ENCODE data around the gene MACROD2.

Gene MACROD2

DNA sequence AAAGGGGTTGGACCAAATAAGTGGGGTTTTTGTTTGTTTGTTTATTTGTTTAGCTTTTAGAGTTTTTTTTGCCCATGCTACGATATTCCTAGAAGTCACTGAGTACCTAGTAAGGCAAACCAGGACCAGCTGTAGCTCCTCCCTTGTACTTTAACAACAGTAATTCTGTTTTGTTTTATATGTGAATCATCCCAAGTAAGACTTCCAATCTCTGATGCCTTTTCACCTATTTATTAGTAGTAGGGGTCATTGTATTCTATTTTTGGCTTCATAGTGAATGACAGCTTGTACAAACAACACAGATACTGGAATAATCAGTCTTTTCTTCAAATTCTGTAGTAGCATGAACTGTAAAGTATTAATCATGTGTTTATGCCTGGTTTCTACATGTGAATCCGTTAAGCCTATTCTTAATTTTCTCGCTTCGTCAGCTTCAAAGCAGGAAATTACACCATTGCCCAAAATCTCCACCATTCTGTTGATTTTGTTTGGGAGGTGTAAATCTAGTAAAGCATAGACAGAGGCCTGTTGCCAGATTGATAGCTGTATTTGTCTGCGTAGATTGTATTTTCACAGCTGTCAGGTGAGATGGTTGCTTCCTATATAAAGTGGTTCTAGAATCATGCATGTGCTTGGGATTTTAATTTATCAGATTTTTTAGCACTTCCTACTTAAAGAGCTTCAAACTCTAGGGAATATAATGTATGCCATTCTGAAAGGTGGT lies 493.6 kb downstream of the MACROD2 start:
- ATAC-seq = no peak

DNA sequence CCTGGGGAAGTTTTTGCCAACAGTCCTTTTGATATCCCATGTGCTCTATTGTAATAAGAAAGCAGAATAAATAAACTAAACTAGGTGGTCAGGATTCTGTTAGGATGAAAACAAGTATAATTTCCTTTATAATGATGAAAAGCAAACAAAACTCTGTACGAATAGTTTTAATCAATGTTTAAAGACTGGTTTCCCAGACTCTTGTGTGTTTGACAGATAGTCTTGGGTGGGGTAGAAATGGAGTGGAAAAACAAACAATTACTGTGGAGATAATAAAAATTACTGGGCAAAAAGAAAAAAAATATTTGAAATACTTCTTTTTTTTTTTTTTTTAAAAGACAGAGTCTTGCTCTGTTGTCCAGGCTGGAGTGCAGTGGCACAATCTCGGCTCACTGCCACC lies 494.2 kb downstream of the MACROD2 start:
- no peak for ATAC-seq

DNA sequence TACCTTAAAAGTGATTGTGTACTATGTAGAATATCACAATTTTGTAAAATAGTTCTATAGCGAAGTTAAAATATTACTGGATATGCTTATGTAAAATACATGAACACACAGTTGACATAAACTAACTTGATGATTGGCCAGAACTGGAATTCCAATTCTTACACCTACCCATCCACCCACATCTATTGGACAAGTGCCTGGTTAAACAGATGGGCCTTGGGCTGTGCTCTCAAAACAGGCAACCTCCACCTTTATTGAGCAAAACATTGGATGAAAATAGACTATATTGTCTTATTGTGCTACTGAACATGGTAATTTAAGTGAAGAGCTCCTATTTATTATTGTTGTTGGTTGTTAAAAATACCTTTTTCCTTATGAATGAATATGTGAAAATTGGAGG lies 496.1 kb downstream of the MACROD2 start:
- ATAC-seq = no peak

DNA sequence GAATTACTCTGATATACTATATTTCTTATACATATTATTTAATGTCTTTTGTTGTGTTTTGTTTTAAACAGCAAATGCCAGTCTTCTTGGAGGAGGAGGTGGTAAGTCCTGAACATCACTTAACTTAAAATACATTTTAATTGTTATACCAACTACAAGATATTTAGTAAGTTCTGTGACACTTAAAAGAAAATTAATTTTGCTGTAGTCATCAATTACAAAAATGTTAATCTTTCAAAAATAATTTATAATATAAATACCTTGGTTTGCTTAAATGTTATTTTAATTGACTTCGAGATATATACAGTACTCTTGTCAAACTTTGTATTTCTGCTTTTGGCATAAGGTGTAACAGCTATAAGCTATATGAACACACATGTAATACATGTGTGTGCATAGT lies 498.1 kb downstream of the MACROD2 start:
- no peak for ATAC-seq

DNA sequence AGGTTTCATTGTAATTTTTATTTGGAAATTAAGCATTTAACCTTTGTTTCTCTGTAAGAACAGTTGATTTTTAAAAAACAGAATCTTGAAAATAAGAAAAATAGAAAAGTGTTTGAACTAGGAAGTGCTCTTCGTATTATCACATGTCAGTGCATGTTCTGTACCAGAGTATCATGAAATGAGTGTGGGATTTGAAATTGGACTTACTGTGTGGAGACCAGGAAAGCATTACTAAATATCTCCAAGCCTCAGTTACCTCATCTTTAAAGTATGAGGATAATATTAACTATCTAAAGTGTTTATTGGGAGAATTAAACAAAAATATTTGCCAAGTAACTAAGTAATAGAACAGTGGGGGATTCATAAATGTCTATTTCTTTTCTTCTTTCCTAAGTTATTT lies 499.0 kb downstream of the MACROD2 start:
- ATAC-seq = no peak

DNA sequence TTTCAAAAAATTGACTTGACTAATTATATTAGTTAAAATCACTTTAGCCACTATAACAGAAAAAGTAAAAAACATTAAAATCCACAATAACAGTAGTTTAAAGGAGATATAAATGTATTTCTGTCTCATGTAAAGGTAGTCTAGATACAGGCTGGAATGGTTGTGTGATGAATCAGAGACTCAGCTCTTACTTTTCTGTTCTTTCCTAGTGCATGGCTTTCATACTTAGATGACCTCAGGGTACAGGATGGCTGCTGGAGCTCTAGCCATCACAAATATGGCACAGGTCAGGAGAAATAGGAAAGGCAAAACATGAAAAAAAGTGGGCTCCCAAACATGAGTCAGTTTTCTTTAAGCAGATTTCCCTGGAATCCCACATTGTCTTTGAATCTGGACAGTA lies 499.8 kb downstream of the MACROD2 start:
- ATAC-seq = no peak

DNA sequence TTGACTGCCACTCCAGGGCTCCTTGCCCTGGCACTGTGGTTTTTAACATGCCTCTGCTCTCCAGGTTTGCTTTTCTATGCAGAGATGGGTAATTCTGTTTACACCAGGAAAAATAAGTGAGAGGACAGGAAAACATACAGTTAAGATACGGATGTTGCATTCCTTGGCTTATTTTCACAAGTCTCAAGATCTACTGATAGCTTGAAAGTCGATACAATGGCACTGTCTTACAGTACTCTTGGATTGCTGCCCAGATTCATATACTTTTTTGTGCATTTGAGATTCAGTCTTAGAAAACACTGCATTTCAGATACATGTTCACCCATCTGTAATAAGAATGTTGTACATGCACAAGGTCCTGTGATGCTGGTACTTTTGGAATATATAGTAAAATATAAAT lies 501.7 kb downstream of the MACROD2 start:
- no peak for ATAC-seq

DNA sequence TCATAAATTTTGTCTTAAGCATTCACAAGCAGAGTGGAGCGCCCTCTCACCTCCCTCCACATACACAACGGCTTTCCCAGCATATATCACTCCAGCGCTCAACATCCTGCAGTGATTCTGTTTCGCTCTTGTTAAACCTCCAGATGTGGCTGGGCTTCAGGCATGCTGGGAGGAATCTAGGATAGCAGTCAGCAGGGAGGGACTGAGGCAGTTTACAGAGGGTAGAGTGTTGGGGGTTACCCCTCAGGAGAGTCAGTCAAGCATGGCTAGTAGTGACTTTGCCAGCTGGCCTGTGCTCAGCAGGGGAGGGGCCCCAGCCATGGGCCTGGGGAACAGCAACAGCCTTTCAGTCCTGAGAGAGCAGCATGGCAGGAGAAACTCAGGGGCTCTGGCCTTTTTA lies 503.5 kb downstream of the MACROD2 start:
- no peak for ATAC-seq

DNA sequence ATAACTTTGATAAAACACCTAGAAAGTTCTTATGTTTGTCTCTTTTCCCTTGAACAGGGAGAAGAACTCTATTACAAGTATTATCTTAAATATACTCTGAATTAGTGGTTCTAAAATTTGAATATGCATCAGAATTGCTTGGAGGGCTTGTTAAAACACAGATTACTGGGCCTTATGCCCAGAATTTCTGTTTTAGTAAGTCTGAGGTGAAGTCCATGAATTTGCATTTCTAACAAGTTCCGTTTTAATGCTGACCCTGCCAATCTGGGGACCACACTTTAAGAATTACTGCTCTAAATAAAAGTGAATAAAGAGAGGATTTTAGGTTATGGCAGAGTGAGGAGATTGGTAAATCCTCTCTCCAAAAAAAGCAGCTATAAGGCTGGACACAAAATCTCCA lies 510.2 kb downstream of the MACROD2 start:
- no peak for ATAC-seq

DNA sequence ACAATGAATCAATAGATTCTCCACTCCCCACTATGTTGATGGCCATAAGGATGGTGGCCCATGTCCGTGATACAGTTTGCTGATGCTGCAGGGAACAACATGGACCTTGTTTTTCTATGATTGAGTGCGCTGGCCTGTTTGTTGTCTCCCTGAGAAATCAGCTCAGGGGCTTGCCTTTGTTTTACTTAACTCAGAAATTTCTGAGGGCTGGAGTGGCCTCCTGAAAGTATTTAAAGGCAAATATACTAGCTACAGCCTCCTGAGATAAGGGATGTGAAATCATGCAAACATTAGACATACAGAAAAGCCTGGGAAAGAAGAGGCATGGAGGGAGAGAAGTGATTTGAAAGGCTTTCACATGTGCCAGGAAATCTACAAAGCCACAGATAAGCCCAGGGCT lies 512.4 kb downstream of the MACROD2 start:
- ATAC-seq = no peak

DNA sequence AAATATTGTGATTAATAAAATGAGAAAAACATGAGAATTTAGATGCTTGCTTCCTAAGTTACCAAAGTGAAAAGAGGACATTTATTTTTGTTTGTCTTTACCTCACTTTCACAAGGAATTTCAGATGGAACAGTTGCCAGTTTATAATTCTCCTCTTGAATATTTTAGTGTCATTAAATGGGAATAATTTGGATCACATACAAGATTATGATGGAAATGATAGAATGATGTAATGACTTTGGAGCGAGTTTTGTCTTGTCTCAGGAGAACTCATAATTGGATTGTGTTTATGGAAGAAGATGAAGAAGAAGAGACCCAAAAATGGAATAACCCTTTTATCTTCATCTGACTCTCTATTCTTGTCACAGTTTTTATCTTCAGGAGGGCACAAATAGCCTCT lies 515.0 kb downstream of the MACROD2 start:
- no peak for ATAC-seq

DNA sequence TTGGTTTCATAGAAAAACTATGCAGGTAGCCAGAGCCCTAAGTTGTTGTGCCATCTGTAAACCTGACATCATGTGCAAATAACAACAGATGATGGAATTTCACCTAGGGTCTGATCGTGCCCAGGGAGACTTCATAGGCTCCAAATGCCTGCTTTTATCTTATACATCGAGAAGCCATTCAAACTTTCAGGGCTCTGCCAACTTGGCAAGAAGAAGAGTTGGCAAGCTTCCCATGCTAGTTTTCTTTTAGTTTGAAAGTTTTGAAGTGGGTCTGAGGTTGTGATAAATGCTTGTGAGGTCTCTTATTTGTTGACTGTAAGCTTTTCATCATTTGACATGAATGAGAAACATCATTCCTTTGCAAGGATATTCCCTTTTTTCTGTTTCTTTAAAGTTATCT lies 517.5 kb downstream of the MACROD2 start:
- ATAC-seq = no peak

DNA sequence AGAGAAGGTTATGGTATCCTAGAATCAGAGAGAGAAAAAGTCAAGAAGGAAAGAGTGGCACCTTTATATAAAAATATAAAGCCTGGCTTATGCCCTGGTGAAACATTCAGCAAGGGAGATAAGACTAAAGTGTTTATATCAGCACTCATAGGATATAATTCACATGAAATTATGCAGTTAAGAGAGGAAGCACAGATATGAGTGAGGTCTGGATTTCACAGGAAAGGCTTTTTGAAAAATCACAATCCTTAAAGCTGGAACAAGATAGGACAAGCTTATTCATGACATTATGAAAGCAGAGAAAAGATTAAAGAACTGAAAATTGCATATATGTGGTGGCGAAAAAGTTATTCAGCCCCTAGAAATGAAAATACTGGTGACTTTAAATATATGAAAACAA lies 523.3 kb downstream of the MACROD2 start:
- no peak for ATAC-seq

DNA sequence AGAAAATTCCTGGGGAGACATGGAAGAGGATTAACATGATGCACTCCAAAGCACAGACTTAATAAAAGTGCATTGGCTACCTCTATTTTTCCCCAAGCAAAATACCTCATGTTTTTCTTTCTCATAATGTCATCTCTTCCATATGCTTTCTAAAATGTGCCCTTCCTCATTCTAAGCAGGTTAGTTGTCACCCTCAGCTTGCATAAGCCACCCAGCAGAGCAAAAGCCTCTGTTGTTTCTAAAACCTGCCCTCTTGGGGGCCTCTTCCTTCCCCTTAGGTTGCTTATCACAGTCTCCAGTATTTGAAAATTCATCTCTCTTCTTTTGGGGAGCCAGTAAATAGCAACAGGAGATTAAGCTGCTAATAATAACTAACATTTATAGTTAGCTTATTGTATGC lies 525.7 kb downstream of the MACROD2 start:
- no peak for ATAC-seq

DNA sequence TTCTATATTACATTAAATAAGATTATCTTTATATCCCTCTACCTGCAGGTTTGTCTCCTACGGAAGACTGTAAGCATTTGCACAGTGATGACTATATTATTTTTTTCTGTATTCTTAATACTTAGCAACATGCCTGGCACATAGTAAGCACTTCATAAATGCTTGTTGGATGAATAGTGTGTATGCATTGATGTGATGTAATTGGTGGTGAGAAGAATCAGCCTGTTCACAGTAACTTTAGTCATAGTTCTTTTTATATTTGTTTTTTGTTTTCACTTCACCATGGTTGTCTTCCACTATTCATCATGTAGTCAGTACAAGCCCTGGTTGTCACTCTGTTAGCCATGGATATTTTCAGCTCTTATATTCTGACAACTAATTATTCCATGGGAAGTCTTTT lies 526.1 kb downstream of the MACROD2 start:
- ATAC-seq = no peak

DNA sequence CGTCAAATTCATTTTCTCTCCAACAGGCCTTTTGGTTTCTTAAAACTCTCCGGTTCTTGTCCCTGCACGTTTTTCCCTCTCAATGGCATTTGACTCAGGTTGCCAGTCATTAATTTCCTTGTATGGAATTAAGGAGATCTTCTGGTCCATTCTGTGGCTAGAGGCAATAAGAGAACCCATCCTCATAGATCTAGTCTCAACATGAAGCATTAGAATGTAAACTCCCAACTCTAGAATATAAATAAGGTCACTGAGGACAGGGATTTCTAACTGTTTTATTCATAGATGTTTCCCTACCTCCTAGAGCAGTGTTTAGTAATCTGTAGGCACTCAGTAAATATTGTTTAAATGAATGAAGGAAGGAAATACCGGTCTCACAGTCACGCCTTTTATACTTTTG lies 527.3 kb downstream of the MACROD2 start:
- no peak for ATAC-seq

DNA sequence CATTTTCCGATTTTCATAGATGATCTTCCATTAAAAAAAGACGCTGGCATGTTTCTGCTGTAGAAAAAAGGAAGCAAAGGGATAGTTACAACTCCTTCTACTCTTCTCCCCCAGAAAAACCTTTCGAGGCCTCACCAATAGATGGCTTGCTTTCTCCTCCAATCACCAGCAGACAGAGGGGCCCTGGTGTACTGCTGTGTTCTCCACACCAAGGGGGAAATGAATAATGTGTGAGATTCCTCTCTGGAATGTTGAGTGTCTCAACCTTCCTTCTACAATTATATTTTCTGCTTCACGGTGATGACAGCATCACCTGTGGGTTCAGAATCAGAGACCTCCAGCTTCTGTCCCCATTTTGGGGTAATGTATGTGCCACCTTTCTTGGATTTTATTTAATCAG lies 527.8 kb downstream of the MACROD2 start:
- no peak for ATAC-seq

DNA sequence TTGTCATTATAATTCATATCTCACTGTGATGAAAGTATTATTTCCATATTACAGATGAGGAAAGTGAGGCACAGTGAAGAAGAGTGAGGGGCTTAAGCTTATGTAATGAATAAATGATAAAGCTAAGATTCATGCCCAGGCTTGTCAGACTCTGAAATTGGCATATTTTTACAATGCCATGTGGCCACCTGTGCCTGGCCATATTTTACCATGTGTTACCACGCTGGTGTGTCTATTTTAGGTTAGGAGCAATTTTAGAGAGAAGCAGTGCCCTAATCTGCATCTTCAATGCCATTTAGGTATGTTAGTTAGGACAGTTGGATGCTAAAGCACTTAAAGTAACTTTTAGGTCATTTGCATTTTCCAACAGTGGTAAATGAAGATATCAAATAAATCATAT lies 530.1 kb downstream of the MACROD2 start:
- no peak for ATAC-seq

DNA sequence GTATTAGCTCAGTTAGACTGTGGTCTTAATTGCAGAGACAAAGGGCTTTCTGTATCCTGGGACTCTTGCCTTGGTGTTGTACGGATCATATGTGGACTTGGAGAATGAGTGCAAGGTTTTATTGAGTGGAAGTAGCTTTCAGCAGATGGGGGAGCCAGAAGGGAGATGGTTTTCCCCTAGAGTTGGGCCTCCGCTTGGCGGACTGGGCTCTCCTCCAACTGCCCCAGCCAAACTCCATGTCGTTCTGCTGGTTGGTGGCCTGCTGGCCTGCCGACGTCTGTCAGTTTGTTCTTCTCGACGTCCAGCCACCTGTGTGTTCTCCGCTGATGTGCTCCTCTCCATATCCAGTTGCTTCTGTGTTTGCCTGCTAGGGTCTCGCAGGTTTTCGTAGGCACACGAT lies 531.6 kb downstream of the MACROD2 start:
- ATAC-seq = no peak

DNA sequence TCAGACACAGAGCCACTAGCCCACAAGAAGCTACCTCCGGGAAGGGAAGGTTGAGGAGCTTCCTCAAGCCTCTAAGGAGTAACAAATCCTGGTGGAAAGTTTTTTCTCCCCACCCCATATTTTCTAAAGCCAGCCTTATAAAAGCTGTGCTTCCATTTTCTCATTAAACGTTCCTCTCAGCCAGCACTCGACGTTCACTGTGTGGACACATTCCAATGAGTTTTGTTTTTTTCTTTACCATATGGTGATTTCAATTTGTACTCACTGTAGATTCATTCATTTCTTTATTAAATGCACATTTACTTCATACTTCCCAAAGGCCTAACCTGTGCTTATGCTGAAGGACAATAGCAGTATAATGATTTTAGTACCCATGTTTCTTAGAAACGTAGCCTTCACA lies 536.5 kb downstream of the MACROD2 start:
- ATAC-seq = no peak

DNA sequence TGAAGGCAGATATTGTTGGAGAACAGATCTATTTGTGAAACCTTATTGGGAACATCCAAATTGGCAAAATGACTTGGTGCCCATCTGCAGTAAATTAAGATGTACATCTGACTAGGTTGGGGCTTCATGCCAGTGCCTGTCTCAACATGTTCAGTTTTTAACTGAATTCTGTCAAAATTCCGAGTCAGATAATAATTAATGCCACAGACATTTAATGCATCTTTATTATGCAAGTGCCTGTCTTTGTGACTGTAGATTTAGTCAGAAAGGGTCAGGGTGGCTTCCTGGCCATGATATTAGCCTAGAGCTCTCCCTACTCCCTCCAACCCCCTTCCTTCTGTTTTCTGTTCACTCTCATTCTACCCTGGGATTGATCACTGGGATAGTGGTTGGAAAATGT lies 541.4 kb downstream of the MACROD2 start:
- no peak for ATAC-seq

DNA sequence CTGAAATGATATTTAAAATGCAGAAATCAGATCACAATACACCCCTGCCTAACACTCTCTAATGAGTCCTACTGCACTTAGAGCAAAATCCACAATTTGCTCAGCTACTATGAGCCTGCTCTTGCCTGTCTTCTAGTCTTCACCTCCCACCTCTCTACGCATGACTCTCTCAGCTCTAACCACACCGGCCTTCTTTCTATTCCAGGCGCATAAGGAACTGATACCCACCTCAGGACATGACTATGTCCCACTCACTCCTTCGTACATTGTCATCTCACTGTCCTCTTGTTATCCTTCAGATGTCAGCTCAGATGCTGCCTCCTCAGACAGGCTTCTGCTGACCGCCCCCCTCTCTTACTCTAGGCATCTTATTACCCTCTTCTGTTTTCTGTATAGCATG lies 543.1 kb downstream of the MACROD2 start:
- no peak for ATAC-seq

DNA sequence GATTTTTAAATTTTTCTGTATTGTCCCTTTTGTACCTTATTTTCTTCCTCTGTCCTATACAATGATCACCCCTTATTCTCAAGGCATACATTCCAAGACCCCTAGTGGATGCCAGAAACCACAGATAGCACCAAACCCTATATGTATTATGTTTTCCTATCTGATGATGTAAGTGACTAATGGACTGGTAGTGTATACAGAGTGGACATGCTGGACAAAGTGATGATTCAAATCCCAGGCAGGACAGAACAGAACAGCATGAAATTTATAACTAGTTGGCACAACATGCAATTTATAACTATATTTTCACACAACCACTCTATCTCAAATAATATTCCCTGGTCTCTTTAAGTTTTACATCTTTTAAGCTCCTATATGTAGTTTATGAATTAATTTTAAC lies 547.7 kb downstream of the MACROD2 start:
- ATAC-seq = no peak

DNA sequence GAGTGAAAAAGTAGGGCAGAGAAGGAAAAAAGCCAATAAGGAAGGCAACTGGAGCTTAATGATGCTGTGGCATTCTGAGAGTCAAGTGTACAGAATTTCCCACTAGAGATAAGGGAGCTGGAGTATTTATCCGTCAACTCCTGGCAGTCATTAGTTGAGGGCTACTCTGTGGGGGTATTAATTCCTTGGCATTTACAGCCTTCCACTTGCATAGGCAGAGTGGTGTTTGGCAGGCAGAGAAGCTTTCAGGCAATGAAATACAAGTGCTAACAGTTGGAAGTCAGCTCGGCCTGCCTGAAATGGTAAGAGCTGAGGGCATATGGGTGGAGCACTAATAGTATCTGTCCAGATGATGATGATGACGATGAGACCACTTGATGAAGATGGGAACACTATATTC lies 549.4 kb downstream of the MACROD2 start:
- ATAC-seq = no peak

DNA sequence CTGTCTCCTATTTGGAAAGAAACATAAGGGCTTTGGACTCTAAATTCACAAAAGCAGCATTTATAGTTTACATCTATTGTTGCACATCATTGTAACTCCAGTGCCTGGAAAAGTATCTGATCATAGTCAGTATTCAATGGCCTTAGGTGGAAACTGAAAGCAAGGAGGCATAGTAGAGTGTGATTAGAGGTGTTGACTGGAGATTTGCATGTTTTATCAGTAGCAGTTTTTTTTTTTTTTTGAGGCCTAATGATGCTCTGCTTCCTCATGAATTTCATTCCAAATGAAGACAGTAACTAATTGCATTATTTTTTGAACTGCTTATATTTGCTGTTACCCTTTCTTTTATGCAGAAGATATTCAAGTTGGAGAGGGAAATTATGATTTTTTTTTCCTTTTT lies 555.3 kb downstream of the MACROD2 start:
- ATAC-seq = no peak

Data from activated CD4-positive, CD25-positive, alpha-beta regulatory T cell treated with anti-CD3 and anti-CD28 coated beads, Interleukin-2, amount 50 U/mL, for 24 hours (primary cell).